ENCODE data around the gene MEX3D. TPM values are rescaled to one million over a fixed set of nuclear protein-coding genes. Genes with fewer than 3 reads are reported as not detected.

MEX3D gene
- total RNA-seq, 1 experiment from 2014 or later, result 64.0 TPM

DNA sequence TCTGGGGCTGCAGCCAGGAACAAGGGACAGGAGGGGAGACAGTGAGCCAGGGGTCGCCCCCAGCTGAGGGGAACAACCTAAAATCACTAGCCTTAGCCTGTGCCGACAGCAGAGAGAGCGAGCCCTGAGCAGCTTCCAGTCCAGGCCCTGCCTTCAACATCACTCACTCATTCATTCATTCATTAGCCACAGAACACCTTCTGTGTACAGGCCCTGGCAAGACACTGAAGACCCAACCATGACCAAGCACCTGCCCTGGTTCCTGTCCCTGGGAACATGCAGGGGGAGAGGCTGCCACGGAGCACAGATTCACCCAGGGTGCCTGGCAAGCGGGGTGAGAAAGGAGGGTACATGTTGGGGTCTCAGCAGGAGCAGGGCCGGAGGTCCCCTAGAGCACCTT lies 4.9 kb downstream of the MEX3D start:
- ChIA-PET CTCF (no interaction called here), POLR2A (ENCODE audit: unreplicated experiment) (no interaction called here)
- Histone ChIP-seq H3K36me3 (ENCODE audit: low read depth, low read length) (no peaks in the 10 kb centered on the region), H3K27ac (ENCODE audit: low read length) (no peak overlapping the region), H3K4me1 (ENCODE audit: insufficient read depth, low read length) (no peaks in the 10 kb centered on the region), H3F3A (ENCODE audit: low read length, unreplicated experiment) (no peaks in the 10 kb centered on the region), H3K9me2 (replicated peaks; ENCODE audit: low read length) (no peaks in the 10 kb centered on the region), H3K79me2 (ENCODE audit: low read length) (peaks cover 22% of the 10 kb centered on the region), H4K20me1 (ENCODE audit: low read length) (no peaks in the 10 kb centered on the region; the same call in 1 of the 2 replicates), H3K4me2 (ENCODE audit: low read length) (no peak overlapping the region), H3K4me3 (ENCODE audit: low read length) (no peak overlapping the region), H3K9ac (ENCODE audit: low read length) (no peak overlapping the region), H3K9me3 (ENCODE audit: low read length) (no peaks in the 10 kb centered on the region), H3K27me3 (ENCODE audit: low read length) (no peaks in the 10 kb centered on the region), H2AFZ (ENCODE audit: low read length) (no peak overlapping the region)
- intact Hi-C loops (cut with micrococcal nuclease), result no loop called here
- TF ChIP-seq EZH2 (IDR thresholded peaks at IDR 0.05; ENCODE audit: low read length, unreplicated experiment), result no peak
- no peak for TF ChIP-seq EZH2phosphoT487 (IDR thresholded peaks at IDR 0.05; ENCODE audit: borderline replicate concordance, low read length)
- TF ChIP-seq, protein P1, sequence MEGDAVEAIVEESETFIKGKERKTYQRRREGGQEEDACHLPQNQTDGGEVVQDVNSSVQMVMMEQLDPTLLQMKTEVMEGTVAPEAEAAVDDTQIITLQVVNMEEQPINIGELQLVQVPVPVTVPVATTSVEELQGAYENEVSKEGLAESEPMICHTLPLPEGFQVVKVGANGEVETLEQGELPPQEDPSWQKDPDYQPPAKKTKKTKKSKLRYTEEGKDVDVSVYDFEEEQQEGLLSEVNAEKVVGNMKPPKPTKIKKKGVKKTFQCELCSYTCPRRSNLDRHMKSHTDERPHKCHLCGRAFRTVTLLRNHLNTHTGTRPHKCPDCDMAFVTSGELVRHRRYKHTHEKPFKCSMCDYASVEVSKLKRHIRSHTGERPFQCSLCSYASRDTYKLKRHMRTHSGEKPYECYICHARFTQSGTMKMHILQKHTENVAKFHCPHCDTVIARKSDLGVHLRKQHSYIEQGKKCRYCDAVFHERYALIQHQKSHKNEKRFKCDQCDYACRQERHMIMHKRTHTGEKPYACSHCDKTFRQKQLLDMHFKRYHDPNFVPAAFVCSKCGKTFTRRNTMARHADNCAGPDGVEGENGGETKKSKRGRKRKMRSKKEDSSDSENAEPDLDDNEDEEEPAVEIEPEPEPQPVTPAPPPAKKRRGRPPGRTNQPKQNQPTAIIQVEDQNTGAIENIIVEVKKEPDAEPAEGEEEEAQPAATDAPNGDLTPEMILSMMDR (conservative IDR thresholded peaks at IDR 0.05; ENCODE audit: low read depth, low read length), result no peak
- BruUV-seq (replicated peaks), result no TSS peak
- DNase-seq (no peak), ATAC-seq (no peak)

DNA sequence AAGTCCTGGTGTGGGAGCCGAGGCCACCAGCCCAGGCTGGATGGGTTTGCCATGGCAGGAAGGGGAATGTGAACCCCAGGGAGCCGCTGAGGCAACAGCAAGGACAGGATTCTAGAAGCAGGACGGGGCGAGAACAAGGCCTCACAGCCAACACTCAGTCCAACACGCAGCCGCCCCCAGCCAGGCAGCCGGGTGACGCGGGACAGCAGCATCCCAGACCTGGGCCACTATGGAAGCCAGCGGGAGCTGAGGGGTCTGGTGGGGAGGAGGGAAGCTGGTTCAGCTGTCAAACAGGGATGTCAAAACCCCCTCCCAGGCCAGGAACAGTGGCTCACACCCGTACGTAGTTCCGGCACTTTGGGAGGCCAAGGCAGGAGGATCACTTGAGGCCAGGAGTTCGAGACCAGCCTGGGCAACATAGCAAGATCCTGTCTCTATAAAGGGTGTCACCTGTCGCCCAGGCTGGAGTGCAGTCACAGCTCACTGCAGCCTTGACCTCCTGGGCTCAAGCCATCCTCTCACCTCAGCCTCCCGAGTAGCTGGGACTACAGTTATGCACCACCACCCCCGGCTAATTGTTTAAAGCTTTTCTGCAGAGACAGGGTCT lies 6.8 kb downstream of the MEX3D start:
- Histone ChIP-seq H3K9me2 (replicated peaks; ENCODE audit: low read length) (no peaks in the 10 kb centered on the region), H3K36me3 (ENCODE audit: low read depth, low read length) (no peaks in the 10 kb centered on the region), H3K4me3 (ENCODE audit: low read length) (no peak overlapping the region), H2AFZ (ENCODE audit: low read length) (no peak overlapping the region), H3K27ac (ENCODE audit: low read length) (no peak overlapping the region), H3K4me2 (ENCODE audit: low read length) (no peak overlapping the region), H3K27me3 (ENCODE audit: low read length) (no peaks in the 10 kb centered on the region), H3K9me3 (ENCODE audit: low read length) (no peaks in the 10 kb centered on the region), H3F3A (ENCODE audit: low read length, unreplicated experiment) (no peaks in the 10 kb centered on the region), H3K4me1 (ENCODE audit: insufficient read depth, low read length) (no peaks in the 10 kb centered on the region), H4K20me1 (ENCODE audit: low read length) (no peaks in the 10 kb centered on the region; the same call in 1 of the 2 replicates), H3K9ac (ENCODE audit: low read length) (no peak overlapping the region), H3K79me2 (ENCODE audit: low read length) (peaks cover 17% of the 10 kb centered on the region)
- intact Hi-C loops (cut with micrococcal nuclease), result no loop called here
- TF ChIP-seq EZH2phosphoT487 (IDR thresholded peaks at IDR 0.05; ENCODE audit: borderline replicate concordance, low read length), result no peak
- TF ChIP-seq, protein P1 (conservative IDR thresholded peaks at IDR 0.05; ENCODE audit: low read depth, low read length), result no peak
- no peak for TF ChIP-seq EZH2 (IDR thresholded peaks at IDR 0.05; ENCODE audit: low read length, unreplicated experiment)
- DNase-seq (no peak), ATAC-seq (no peak)
- no TSS peak for BruUV-seq (replicated peaks)
- ChIA-PET POLR2A (ENCODE audit: unreplicated experiment) (no interaction called here), CTCF (no interaction called here)

DNA sequence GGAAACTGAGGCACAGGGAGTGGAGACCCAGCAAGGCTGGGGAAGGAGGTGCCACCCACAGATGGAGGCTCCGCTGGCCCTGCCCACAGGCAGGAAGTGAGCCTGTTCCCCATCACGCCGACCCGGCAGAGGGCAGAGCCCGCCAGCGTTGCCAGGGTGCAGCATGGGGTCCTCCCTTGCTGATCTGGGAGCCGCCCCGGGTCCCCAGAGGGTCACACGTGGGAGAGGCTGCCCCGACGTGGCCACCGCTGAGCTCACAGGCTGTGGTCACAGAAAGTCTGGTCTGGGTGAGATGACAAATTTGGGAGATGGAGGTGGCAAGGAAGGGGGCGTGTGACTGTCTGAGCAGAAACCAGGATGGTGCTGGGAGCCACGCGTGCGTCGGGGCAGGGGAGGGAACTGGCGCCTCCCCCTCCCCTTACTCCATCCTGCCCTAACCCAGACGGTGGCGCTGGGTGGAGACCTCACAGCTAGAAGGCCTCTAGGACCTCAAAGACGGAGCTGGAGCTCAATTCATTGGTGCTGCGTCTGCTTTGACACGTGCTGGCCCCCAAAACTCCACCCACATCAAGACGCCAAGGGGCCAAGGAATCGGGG lies 7.7 kb downstream of the MEX3D start:
- no peaks in the 10 kb centered on the region; the same call in 1 of the 2 replicates for H4K20me1 ChIP-seq (ENCODE audit: low read length)
- no peaks in the 10 kb centered on the region for H3K36me3 ChIP-seq (ENCODE audit: low read depth, low read length)
- no peak overlapping the region for H3K4me3 ChIP-seq (ENCODE audit: low read length)
- no peak overlapping the region for H3K4me2 ChIP-seq (ENCODE audit: low read length)
- no TSS peak for BruUV-seq (replicated peaks)
- no peak overlapping the region for H3K27ac ChIP-seq (ENCODE audit: low read length)
- peaks cover 8% of the 10 kb centered on the region for H3K79me2 ChIP-seq (ENCODE audit: low read length)
- intact Hi-C loops (cut with micrococcal nuclease), result no loop called here
- no peaks in the 10 kb centered on the region for H3K27me3 ChIP-seq (ENCODE audit: low read length)
- no peaks in the 10 kb centered on the region for H3K4me1 ChIP-seq (ENCODE audit: insufficient read depth, low read length)
- TF ChIP-seq, protein P1 (conservative IDR thresholded peaks at IDR 0.05; ENCODE audit: low read depth, low read length), result no peak
- TF ChIP-seq EZH2phosphoT487 (IDR thresholded peaks at IDR 0.05; ENCODE audit: borderline replicate concordance, low read length) (no peak), EZH2 (IDR thresholded peaks at IDR 0.05; ENCODE audit: low read length, unreplicated experiment) (no peak)
- ATAC-seq (no peak), DNase-seq (no peak)
- H3F3A ChIP-seq (ENCODE audit: low read length, unreplicated experiment), result no peaks in the 10 kb centered on the region
- H3K9me2 ChIP-seq (replicated peaks; ENCODE audit: low read length), result no peaks in the 10 kb centered on the region
- no peaks in the 10 kb centered on the region for H3K9me3 ChIP-seq (ENCODE audit: low read length)
- POLR2A ChIA-PET (ENCODE audit: unreplicated experiment), result no interaction called here
- H2AFZ ChIP-seq (ENCODE audit: low read length), result no peak overlapping the region
- CTCF ChIA-PET, result no interaction called here
- no peak overlapping the region for H3K9ac ChIP-seq (ENCODE audit: low read length)

Measured in PC-3 (cell line).